IPS-18a (cell line): ENCODE data around the gene IFNA10.
"Not testable (repeated sequence)": the region's sequence is repeated elsewhere in the genome, so short reads cannot be mapped to it uniquely, and the experiment has no call there.

Source experiments
- H3K27ac ChIP-seq: one replicate; pipeline ENCODE4 v1.5.1; 2013; ENCODE audit warnings: low read length
- H3K27me3 ChIP-seq: one replicate; pipeline ENCODE4 v1.6.1; 2013; ENCODE audit warnings: mild to moderate bottlenecking, low read length; ENCODE audit not compliant: control insufficient read depth, insufficient read depth
- H3K36me3 ChIP-seq: one replicate; pipeline ENCODE4 v1.6.1; 2013; ENCODE audit warnings: low read depth, low read length; ENCODE audit not compliant: control insufficient read depth
- H3K4me1 ChIP-seq: one replicate; pipeline ENCODE4 v1.6.1; 2013; ENCODE audit warnings: low read depth, low read length; ENCODE audit not compliant: control insufficient read depth
- H3K4me3 ChIP-seq: one replicate; pipeline ENCODE4 v1.5.1; 2013; ENCODE audit warnings: low read length
- H3K9ac ChIP-seq: one replicate; pipeline ENCODE4 v1.6.1; 2013; ENCODE audit warnings: mild to moderate bottlenecking, low read length, moderate library complexity
- H3K9me3 ChIP-seq: one replicate; pipeline ENCODE4 v1.6.1; 2013; ENCODE audit warnings: low read depth, low read length; ENCODE audit not compliant: control insufficient read depth

The IFNA10 gene

DNA sequence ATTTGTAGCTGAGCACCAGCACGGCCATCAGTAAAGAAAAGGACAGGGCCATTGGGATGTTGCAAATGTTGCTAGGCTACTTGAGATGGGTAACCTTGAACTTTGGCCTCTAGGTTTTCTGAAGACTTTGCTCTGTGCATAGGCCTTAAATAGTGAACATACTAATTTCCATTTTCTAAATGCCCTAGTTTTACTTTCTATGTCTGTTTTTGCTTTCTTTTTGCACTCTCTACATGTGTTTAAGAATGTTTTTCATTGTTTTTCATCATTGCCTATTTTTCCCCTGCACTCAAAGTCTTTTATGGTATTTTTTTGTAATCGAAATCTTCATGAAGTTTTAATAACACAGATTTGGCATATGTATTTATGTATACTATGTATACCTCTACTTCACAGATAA, 21.2 kb upstream of the IFNA10 start, which contains the start of gene IFNA17:
Gene IFNA17, minus strand, starts transcription at position 101 of the 400 bp plus-strand sequence. Its CDS starts 49 bp downstream, at position 52.
- Histone ChIP-seq H3K27me3 (no peaks in the 10 kb centered on the region), H3K27ac (no peak within 1 kb of the TSS), H3K36me3 (no peaks in the 10 kb centered on the region), H3K9ac (no peak within 1 kb of the TSS), H3K4me3 (no peak within 1 kb of the TSS), H3K9me3 (no peaks in the 10 kb centered on the region), H3K4me1 (no peaks in the 10 kb centered on the region)

DNA sequence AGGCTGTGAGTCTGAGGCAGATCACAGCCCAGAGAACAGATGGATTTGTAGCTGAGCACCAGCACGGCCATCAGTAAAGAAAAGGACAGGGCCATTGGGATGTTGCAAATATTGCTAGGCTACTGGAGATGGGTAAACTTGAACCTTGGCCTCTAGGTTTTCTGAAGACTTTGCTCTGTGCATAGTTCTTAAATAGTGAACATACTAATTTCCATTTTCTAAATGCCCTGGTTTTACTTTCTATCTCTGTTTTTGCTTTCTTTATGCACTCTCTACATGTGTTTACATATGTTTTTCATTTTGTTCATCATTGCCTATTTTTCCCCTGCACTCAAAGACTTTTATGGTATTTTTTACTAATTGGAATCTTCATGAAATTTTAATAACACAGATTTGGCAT, 10.3 kb upstream of the IFNA10 start, which contains the start of gene IFNA16:
Gene IFNA16, minus strand, starts transcription at position 101 of the 400 bp plus-strand sequence. Its CDS starts 6 bp downstream, at position 95.
- not testable (repeated sequence) for H3K4me3 ChIP-seq, H3K27me3 ChIP-seq, H3K9ac ChIP-seq, H3K36me3 ChIP-seq, H3K9me3 ChIP-seq, H3K27ac ChIP-seq, H3K4me1 ChIP-seq

DNA sequence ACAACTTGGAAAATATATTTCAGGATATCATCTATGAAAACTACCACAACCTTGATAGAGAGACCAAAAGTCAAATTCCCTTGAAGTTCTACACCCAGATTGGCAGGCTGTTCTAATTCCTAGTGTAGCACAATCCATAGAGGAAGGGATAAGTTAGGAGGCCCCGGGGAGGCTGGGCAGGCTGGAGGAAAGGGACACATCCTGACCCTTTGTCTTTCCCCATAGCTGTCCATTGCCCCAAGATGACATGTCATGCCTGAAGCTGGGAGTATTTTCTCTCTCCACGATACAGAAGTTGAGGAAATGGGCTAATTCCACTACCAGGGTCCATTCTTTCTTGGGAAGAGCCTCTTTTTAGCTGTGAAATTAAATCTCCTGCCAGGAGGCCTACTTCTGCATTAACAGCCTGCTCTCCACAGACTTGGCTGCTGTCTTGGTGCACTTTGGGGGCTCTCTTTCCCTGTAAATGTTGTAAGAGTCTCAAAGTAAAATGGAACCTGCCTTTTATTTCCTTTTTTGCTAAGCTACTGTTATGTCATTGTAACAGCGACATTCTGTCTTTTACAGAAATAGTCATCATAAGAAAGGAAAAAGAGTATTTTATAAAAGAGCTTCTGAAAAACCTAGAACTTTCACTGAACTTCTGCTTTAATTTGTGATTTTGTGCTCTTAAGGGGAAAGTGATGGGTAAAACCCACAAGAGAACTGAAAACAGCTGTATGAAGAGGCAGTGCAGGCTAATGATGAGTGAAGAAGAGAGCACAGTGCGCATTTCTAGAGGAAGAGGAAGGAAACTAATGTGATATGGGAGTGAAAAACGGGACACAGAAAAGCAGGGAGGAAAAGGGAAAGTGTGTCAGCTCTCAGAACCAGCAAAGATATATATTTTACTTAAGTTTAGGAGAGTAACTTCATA, 6.7 kb upstream of the IFNA10 start:
- not testable (repeated sequence) for H3K27ac ChIP-seq, H3K4me1 ChIP-seq, H3K27me3 ChIP-seq, H3K9ac ChIP-seq, H3K9me3 ChIP-seq, H3K36me3 ChIP-seq, H3K4me3 ChIP-seq

DNA sequence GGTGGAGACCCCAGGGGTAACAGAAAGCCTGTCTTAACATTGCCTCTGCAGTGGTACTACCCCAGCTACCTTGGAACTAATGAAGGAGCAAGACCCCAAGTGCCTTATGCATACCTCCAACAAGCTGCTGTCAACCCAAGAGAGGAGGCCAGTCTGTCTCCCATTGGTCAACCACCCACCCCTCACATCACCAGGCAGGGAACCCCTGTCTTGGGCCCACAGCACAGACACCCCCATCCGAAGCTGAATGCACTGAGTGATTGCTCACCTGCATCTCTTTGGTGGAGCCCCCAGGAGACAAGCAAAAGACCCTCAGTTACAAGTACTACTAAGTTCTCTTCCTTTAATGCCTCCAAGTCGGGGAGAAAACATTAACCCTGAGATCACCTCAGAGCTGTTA, 5.2 kb upstream of the IFNA10 start:
- H3K9ac ChIP-seq, H3K36me3 ChIP-seq, H3K27ac ChIP-seq, H3K9me3 ChIP-seq, H3K4me3 ChIP-seq, H3K4me1 ChIP-seq, H3K27me3 ChIP-seq: not testable (repeated sequence)

DNA sequence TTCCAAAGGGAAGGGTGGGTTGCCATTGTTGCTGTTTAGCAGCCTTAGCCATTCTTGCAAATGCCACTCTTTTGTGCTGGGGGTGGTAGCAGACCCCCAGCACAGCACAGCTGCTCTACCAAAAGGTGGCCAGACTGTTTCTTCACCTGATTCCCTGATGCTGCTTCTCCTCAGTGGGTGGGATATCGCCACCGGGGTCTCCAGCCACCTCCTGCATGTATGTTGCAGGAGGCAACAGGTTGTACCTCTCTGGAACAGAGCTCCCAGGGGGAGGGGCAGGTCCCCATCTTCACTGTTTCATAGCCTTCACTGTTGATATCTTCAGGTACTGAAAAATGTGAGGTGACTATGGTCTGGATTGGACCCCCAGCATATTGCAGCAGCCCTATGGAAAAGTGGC, 3.8 kb upstream of the IFNA10 start:
- not testable (repeated sequence) for H3K4me1 ChIP-seq, H3K27me3 ChIP-seq, H3K9me3 ChIP-seq, H3K36me3 ChIP-seq, H3K4me3 ChIP-seq, H3K9ac ChIP-seq, H3K27ac ChIP-seq

DNA sequence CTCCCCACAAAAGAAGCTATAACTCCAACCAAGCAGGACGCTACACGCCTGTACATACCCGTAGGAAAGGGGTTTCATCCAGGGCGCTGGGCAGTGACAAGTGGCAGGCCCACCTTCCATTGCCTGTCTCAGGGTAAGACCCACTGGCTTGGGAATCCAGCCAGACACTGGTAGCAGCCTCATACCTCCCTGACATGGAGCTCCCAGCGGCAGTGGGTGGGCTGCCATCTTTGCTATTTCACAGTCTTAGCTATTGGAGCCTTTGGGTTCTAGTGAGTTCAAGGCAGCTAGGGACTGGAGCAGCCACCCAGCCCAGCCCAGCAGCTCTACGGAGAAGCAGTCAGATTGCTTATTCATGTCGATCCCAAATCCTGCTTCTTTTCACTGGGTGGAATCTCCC, 3.4 kb upstream of the IFNA10 start:
- H3K27me3 ChIP-seq = no peaks in the 10 kb centered on the region
- no peaks in the 10 kb centered on the region for H3K9me3 ChIP-seq
- no peaks in the 10 kb centered on the region for H3K4me1 ChIP-seq
- no peak overlapping the region for H3K4me3 ChIP-seq
- no peaks in the 10 kb centered on the region for H3K36me3 ChIP-seq
- no peak overlapping the region for H3K9ac ChIP-seq
- no peak overlapping the region for H3K27ac ChIP-seq

- Histone ChIP-seq H3K27ac (no peak overlapping the region), H3K4me1 (no peaks in the 10 kb centered on the region), H3K9ac (no peak overlapping the region), H3K9me3 (no peaks in the 10 kb centered on the region), H3K27me3 (no peaks in the 10 kb centered on the region), H3K36me3 (no peaks in the 10 kb centered on the region), H3K4me3 (no peak overlapping the region)
Observed at GRCh38 chr9:21205204-21205603, 1.7 kb downstream of the IFNA10 start.

DNA sequence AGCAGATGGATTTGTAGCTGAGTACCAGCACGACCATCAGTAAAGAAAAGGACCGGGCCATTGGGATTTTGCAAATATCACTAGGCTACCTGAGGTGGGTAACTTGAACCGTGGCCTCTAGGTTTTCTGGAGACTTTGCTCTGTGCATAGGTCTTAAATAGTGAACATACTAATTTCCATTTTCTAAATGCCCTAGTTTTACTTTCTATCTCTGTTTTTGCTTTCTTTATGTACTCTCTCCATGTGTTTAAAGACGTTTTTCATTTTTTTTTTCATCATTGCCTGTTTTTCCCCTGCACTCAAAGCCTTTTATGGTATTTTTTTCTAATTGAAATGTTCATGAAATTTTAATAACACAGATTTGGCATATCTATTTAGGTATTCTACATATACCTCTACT, 4.8 kb downstream of the IFNA10 start, which contains the start of gene IFNA7:
Gene IFNA7, minus strand, starts transcription at position 101 of the 400 bp plus-strand sequence. Its CDS starts 40 bp downstream, at position 61.
- not testable (repeated sequence) for H3K9me3 ChIP-seq, H3K27ac ChIP-seq, H3K4me1 ChIP-seq, H3K4me3 ChIP-seq, H3K36me3 ChIP-seq, H3K27me3 ChIP-seq, H3K9ac ChIP-seq

- H3K36me3 ChIP-seq, H3K4me3 ChIP-seq, H3K4me1 ChIP-seq, H3K27ac ChIP-seq, H3K27me3 ChIP-seq, H3K9me3 ChIP-seq, H3K9ac ChIP-seq: not testable (repeated sequence)
Observed at GRCh38 chr9:21194867-21195776, 11.8 kb downstream of the IFNA10 start.

DNA sequence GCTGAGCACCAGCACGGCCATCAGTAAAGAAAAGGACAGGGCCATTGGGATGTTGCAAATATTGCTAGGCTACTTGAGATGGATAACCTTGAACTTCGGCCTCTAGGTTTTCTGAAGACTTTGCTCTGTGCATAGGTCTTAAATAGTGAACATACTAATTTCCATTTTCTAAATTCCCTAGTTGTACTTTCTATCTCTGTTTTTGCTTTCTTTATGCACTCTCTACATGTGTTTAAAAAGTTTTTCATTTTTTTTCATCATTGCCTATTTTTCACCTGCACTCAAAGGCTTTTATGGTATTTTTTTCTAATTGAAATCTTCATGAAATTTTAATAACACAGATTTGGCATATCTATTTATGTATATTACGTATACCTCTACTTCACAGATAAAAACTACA, 19.5 kb downstream of the IFNA10 start, which contains the start of gene IFNA4:
Gene IFNA4, minus strand, starts transcription at position 101 of the 400 bp plus-strand sequence. Its CDS starts 56 bp downstream, at position 45.
- not testable (repeated sequence) for H3K36me3 ChIP-seq, H3K27ac ChIP-seq, H3K27me3 ChIP-seq, H3K9ac ChIP-seq, H3K4me3 ChIP-seq, H3K9me3 ChIP-seq, H3K4me1 ChIP-seq

DNA sequence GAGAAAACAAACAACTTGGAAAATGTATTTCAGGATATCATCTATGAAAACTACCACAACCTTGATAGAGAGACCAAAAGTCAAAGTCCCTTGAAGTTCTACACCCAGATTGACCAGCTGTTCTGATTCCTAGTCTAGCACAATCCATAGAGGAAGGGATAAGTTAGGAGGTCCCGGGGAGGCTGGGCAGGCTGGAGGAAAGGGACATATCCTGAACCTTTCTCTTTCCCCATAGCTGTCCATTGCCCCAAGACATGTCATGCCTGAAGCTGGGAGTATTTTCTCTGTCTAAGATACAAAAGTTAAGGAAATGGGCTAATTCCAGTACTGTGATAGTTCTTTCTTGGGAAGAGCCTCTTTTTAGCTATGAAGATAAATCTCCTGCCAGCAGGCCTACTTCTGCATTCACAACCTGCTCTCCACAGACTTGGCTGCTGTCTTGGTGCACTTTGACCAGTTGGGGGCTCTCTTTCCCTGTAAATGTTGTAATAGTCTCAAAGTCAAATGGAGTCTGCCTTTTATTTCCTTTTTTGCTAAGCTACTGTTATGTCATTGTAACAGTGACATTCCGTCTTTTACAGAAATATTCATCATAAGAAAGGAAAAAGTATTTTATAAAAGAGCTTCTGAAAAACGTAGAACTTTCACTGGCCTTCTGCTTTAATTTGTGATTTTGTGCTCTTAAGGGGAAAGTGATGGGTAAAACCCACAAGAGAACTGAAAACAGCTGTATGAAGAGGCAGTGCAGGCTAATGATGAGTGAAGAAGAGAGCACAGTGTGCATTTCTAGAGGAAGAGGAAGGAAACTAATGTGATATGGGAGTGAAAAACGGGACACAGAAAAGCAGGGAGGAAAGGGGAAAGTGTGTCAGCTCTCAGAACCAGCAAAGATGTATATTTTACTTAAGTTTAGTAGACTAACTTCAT, 23.9 kb downstream of the IFNA10 start:
- H3K4me3 ChIP-seq, H3K9me3 ChIP-seq, H3K36me3 ChIP-seq, H3K9ac ChIP-seq, H3K4me1 ChIP-seq, H3K27me3 ChIP-seq, H3K27ac ChIP-seq: not testable (repeated sequence)
